GM18505 (cell line): ENCODE results near the gene FOXJ1.

Source experiments
- ATAC-seq: cut with Tn5 transposase; IDR thresholded peaks from one replicate; pipeline ENCODE4 v1.9.1; 2021; ENCODE audit not compliant: unreplicated experiment
- POLR2A ChIP-seq: IDR thresholded peaks from 4 replicates; pipeline ENCODE4 v1.6.1; 2011; ENCODE audit warnings: borderline replicate concordance; ENCODE audit not compliant: insufficient read depth, insufficient read length; ENCODE audit errors: extremely low read depth

FOXJ1 gene

DNA sequence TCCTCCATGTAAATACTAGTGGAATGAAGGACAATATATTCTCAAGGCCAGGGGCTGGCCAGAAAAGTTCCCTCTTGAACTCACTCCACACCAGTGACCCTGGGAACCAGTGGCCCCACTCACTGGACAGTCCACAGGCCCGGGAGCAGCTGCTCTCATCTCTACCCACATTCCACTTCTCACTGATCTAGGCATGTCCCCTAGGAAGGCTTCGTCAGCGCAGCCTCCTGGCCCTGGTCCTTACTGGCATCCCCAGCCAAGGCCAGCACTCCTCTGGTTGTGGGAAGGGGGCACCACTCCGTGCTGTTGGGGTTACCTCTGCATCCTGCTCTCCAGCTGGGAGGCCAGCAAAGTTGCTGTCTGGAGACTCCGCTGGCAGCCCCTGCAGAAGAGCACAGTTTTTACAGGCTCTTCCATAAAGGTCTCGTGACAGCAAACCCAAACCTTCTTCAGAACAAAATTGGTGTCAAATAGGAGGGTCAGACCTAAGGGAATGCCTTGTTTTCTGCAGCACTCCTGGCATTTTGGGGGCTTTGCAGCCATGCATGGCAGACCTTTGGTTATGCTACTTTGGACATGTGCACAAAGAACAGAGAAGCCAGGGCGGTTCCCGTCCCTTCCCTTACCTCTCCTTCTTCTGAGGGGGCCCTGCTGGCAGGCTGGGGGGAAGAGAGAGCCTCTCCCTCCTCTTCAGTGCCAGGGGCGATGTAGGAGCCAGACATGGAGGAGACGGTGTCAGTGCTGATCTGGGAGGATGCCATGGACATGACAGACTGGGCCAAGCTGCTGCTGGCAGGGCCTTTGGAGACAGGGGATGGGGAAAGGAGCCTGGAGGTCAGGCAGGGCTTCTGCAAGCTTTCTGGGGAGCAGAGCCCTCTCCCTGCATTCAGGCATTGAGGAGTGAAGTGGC is 14.1 kb upstream of the FOXJ1 start:
- TF ChIP-seq POLR2A = no peak
- ATAC-seq = no peak

DNA sequence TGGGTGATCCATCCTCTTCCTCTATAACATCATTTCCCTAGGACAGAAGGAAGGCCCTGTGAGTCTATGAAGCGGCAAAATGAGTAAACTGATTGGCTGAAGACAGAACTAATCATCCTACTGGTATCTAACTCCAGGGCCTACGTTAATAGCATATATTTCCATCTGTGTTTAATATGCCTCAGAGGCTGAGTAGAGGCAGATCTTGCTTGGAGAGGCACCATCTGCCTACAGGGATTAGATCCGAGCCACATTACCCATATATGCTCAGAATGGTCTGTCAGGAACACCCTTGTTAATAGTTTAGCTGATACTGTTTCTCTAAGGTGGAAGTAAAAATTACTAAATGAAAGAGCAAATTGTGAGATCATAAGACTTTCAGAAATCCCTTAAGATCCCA is 13.2 kb upstream of the FOXJ1 start:
- no peak for ATAC-seq
- TF ChIP-seq POLR2A = no peak

DNA sequence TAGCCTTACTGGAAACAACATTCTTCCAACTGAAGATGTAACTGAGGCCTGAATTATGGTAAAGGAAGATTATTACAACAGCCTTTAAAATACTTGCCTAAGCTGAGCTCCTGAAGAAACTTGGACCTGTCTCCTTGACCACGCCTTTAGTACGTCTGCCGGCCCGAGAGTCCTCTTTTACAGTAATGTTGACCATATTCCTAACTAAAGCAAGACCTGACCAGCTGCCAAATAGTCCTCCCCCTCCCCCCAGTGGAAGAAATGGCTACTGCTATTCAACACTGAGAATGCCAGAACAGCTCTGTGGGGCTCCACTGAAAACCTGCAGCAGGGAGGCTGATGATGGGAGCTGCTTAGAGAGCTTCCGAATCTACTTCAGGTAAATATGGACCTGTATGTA is 12.6 kb upstream of the FOXJ1 start:
- no peak for ATAC-seq
- no peak for TF ChIP-seq POLR2A

DNA sequence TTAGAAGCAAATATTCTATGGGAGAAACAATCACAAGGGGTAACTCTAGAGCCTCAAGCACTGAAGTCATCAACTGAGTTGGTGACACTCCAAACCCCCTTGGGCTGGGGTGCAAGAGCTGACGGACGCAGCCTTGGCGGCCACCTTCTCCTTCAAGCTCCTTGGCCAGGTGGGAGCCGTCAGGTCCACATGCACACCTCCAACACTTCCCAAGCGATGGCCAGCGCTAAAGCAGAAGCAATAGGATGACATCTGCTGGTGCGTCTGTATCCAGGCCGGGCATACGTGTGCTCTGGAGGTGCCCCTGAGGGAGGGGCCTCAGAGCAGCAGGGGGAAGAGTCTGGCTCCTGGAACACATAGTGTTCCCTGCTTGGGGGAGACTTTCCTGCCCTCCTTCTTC is 12.2 kb upstream of the FOXJ1 start:
- ATAC-seq = no peak
- no peak for TF ChIP-seq POLR2A

DNA sequence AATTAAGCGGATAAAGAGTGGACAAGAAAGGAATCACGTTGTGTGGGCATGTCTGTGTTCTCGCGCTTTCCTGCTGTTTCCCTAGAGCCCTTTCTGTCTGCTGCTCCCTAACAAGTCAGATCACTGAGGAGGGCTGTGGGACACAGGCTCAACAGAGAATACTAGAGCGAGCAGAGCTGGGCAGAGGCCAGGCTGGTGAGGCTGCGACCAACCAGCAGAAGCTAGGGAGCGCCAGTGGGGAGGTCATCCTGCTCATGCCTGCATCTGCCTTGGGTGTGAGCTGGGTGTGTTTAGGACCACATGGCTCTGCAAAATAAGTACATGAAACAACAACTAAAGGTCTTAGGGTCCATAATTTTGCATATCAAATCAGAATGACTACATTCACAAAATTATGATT is 11.5 kb upstream of the FOXJ1 start:
- ATAC-seq = no peak
- no peak for TF ChIP-seq POLR2A

DNA sequence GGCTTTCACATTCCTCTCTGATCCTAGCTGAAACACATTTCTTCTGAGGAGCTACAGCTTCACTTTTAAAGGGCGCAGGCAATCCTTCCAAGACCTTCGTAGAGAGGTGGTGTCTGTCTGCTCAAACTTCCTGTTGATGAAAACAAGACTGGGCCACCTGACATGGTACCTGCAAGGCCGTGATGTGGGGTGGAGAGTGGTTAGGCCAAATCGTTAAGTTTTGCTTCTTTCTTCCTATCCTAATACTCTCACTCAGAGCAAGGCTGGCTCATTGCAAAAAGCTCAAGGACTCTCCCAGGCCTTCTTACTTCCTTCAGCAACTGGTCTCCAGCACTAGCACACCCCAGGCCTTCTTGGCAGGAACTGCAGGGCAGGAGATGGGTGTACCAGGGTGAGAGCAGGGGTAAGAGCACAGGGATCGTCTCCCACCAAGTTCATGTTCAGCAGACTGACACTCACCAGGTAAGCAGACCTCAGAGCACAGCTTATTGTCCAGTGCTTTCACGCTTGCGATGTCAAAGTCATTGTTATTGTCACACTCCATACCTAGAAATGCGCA is 10.9 kb upstream of the FOXJ1 start:
- no peak for ATAC-seq
- no peak for TF ChIP-seq POLR2A

DNA sequence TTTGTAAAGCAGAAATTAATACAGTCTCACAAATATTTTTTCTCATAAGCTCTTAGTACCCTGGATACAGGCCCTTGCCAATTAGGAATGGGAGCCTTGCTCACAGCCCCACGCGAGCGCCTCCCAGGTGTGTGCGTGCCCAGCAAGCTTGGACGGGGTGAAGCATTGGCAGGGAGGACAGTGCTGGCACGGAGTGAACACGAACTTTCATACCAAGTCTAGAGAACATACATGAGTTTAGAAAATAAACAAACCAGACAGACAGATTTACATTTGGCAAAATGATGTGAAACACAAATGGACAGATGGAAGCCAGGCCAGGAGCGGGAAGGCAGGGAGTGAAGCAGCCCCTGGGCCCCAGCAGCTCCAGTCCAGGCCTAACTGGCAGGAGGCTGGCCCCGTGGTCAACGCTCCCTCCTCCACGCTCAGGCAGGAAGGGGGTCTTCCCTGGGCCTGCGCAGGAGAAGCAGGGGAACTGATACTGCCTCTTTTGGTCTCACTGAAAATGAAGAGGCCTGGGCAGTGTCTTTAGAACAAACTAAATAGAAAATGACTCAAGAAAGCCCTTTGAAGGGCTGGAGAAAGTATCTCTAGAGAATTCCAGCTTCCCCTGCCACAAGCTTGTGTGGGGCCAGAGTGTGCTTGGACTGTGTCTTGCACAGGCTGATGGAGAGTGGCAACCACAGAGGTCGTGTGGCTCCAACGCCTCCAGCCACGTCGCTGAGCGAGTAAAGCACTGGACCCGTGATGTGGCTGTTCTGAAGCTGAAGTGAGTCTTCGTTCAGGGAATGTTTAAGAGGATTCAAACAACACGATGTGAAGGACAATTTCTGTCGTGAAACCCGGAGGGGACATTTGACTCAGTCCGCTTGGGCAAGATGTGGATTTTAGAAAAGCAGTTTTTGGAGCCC is 9.9 kb upstream of the FOXJ1 start:
- ATAC-seq = no peak

DNA sequence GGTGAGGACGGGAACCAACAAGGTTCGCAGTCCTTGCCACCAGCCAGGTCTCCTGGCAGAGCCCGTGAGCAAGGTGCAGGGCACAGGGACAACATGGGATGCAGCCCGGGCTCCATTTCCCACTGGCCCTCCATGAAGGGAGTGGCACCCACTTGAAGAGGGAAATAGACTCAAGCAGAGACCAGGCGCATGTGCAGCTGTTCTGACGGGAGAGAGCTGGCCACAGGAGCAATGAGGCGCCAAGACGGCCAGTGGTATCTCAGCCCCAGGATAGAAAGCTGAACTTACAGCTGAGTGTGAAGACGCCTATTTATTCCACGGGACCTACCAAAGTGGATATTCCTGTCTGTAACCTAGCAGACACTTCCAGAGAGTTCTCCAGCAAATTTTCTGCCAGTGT is 8.2 kb upstream of the FOXJ1 start:
- ATAC-seq = no peak

More for the DNA sequence above, 9.9 kb upstream of the FOXJ1 start:
- TF ChIP-seq POLR2A = no peak

DNA sequence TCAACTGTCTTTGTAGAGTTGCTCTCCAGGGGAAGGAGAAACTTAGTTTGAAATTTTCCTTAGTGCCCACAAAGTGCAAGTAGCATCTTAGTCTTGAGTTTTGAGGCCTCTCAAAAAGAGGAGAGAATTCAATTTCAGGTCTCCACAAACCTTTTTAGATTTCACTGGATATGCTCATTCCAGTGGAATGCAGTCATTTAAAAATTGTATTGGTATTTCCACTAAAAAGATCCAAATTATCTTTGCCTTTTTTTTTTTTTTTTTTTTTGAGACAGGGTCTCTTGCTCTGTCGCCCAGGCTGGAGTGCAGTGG is 6.9 kb upstream of the FOXJ1 start:
- no peak for TF ChIP-seq POLR2A
- ATAC-seq = no peak

More for the DNA sequence above, 8.2 kb upstream of the FOXJ1 start:
- no peak for TF ChIP-seq POLR2A

DNA sequence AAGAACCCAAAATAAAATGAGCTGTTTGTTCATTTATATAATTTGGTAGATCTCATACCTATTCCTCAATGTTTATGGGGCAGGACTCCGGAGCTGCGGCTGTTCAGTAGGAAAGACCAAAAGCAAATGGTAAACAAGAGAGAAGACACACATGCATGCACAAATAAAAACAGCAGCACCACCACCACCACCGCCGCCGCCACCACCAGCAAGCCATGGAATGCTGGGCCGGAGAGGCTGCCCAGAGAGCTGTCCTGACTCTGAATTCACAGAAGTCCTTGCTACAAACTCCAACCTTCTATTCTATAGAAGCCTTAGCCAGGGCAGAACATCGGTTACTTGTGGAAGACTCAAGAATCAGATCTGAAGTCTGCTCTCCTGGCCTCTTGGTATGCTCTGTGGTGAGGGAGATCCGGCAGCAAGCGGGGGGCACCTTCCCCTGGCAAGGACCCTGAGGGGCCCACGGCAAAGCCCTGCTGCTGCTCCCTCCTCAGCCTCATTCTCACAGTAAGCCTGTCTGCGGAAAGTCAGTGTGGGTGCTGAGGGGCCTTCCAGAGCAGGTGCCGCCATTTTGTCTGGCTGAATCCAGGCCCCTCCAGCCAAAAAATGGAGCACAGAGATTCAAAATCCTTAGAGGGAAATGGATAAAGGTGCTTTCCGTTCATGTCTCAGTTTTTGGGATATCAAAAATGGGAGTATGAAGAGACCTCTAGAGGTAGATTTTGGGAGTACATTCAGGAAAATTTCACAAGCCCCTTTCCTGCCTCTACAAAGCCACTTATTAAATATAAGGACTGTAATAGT is 6.4 kb upstream of the FOXJ1 start:
- no peak for ATAC-seq
- TF ChIP-seq POLR2A = no peak

DNA sequence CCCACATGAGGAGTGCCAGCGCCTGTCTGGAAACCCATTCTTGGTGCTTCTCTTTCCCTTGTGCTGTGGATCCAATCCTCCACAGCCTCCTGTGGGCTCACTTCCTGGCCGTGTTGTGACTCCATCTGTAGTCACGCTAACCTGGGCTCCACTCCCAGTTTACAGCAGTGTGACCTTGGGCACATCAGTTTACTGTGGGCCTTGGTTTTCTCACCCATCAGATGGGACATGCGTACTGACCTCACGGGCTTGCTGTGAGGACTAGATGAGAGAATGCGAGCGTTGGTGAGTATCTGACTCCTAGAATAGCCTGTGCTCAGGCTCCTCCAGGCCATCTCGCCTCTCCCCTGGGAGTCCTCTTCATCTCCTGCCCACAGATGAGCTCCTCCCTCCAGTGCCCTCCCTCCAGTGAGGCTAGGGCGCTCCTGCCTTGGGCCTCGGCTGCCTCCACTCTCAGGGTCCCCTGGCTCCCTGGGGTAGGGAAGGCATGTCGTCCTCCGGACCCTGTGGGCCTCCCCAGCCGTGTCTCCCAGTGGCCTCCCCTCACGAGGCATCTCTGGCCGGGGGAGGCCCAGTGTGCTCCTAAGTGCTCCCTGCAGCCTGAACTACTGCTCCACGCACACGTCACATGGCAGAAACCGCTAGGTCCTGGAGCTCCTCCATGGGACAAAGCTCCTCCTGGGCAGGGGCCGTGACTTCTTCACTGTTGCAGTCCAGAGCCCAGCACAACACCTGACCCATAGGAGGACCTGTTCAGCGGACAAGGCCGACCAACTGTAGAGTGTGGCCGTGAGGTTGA is 5.2 kb upstream of the FOXJ1 start:
- TF ChIP-seq POLR2A = no peak
- ATAC-seq = no peak
